ENCODE measurements around the gene SPTLC1.
"Not testable (repeated sequence)": the region's sequence is repeated elsewhere in the genome, so short reads cannot be mapped to it uniquely, and the experiment has no call there.

SPTLC1 gene, protein sequence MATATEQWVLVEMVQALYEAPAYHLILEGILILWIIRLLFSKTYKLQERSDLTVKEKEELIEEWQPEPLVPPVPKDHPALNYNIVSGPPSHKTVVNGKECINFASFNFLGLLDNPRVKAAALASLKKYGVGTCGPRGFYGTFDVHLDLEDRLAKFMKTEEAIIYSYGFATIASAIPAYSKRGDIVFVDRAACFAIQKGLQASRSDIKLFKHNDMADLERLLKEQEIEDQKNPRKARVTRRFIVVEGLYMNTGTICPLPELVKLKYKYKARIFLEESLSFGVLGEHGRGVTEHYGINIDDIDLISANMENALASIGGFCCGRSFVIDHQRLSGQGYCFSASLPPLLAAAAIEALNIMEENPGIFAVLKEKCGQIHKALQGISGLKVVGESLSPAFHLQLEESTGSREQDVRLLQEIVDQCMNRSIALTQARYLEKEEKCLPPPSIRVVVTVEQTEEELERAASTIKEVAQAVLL

GRCh38 chr9:92115071-92115858 lies at the start of gene SPTLC1:
Gene SPTLC1 (minus strand): TSS chr9:92115413. CDS start chr9:92115370, 43 bp downstream.
- peak; percentile 98 for DNase-seq

DNA sequence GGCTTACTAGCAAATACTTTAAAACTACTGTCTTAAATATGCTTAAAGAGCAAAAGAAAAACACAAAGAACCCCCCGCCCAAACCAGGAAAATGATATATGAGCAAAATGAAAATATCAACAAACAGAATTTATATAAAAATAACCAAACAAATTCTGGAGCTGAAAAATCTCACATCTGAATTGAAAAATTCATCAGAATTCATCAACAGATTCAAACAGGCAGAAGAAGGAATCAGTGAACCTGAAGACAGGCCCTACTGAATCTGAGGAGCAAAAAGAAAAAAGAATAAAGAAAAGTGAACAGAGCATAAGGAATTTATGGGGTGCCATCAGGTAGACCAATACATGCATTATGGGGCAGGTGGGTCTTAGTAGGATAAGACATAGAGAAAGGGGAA lies 49.8 kb upstream of the SPTLC1 start:
- no peak for DNase-seq

- no peak for DNase-seq
These were observed 49.3 kb upstream of the SPTLC1 start for GRCh38 chr9:92164490-92164889.

DNA sequence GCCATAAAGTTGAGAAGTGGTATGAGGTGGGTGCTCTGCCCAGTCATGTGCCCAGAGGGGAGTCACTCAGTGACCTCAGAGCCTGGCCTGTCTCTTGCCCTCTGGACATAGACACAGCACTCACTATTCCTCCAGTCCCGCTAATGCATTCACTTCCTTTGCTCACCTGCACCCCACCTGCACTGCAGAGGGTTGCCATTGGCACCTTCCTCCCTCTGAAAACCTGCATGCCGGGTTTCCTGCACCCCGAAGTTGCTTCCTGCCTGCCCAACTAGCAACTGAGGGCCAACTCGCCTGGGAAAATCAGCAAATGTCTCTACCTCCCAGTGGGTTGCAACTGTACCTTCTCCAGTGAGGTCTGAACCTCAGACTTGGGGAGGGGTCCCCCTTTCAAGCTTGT lies 48.1 kb upstream of the SPTLC1 start:
- no peak for DNase-seq

DNA sequence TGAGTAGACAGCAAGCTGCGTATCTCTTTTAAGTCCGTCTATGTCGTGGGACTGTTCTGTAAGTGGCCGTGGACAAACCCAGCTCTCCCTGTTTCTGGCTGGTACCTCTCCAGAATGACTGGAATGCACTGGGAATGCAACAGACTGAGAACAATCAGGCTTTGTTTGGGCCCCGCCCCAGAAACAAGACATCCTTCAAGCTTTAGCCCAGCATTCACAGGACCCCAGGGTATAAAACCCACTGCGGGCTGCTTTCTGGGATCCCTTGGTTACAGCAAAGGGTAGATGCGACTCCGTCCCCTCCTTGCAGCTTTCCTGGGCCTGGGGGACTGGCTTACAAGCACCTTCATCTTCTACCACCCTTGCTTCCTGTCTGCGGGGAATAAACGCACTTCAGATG lies 45.6 kb upstream of the SPTLC1 start:
- no peak for DNase-seq

DNA sequence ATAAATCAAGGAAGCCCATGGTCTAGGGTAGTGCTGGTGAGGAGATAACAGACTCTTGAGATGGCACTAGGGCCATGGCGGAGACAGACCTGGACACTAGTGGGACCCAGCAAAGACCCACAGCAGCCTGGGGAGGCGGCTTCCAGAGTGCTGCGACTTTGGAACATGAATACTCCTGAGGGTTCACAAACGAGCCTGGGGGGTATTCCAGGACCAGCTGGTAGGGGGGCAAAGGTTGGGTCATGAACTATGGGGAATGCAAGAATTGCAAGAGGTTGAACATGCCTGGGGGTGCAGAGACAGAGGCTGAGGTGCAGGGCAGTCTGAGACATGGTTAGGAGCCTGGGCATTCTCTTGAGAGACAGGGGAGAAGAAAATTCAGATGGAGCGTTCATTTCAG lies 43.8 kb upstream of the SPTLC1 start:
- no peak for DNase-seq

GRCh38 chr9:92158097-92158601 lies 42.9 kb upstream of the SPTLC1 start:
- DNase-seq: no peak

DNA sequence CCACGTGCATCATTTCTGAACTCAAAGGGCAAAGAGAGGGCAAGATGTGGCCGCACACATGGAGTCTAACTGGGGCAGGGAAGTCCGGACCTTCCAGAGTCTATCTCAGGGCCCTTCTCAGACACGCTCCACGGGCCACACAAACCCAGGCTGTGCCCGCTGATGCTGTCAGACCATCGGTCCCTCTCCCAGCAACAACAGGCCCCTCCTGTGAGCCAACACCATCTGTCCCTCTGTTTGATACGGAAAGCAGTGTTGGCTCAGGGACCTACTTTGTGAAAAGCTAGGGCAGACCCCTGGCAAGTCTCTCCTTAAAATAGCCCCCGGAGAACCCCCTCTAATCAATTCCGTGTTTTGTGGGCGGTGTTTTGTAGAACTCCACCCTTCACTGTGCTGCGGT lies 40.5 kb upstream of the SPTLC1 start:
- not testable (repeated sequence) for DNase-seq

GRCh38 chr9:92155221-92155620 lies 40.0 kb upstream of the SPTLC1 start:
- no peak for DNase-seq

DNA sequence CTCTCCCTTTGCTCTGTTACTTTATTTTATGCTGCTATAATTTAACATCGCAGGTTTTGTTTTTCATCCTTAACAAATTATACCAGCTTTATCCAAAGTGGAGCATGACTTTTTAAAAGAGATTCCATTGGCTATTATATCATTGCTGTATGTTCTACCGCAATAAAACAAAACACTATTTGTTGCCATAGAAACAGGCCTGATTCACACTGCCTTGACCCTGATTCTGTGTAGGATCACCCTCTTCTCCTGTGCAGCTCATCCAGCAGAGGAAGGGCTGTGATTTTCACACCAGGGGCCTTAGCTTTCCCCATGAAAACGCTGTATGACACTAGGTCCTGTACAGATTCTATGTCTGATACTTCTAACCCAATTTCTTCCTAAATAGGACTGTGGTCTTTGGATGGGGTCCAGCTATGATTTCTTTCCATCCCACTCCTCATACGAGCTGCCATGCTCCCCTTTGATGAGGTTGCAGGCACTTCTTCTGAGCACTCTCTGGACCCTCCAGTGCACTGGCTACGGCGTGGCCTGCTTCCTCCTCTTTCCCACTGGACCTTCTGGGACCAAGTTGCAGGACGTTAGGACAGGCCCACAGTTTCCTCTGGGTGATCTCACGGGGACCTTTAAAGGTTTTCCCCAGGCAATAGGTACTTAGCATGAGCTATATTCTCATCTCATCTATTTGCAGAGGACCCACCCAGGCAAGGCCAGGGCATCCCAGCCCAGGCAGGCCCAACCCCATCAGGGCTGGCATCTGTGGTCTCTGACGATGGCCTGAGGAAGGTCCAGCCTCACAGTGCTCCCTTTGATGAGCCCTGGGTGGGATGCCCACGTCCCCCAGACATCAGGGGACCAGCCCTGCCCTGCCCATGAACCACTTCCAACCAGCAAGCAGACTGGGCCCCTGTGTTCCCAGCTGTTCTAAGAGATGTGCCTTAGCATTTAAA lies 38.5 kb upstream of the SPTLC1 start:
- not testable (repeated sequence) for DNase-seq

DNA sequence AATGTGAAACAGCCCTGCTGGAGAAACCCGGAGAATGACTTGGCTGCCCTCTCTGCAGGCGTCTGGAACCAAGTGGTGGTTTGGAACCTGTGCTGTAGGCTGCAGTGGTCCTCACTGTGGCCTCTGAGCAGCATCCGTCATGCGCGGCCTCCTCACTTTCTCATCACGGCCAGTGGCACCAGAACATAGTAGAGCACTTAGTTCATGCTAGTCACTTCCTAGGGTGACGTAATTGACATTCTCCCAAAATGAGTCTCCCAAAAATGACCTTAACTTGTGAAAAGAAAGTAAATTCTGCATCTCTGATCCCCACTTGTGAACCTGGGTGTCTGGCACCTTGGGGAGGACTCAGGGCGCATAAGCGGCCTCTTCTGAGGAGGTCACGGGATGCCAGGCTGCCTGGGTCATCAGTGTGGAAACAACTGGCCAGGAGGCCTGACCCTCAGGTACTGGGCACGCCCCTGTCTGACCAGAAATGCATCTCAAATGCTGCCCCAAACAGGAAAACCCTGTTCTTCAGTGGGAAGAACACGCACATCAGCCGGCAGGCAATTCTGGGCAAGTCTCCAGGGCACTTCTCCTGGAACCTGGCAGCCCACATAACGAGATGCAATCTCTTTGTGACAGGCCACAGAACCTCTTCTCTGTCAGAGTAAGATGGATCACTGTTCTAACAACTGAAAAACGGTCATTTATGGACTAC lies 36.6 kb upstream of the SPTLC1 start:
- no peak for DNase-seq

- not testable (repeated sequence) for DNase-seq
These were observed 35.6 kb upstream of the SPTLC1 start for GRCh38 chr9:92150501-92151470.

GRCh38 chr9:92147852-92148180 lies 32.6 kb upstream of the SPTLC1 start:
- no peak for DNase-seq

GRCh38 chr9:92147030-92147851 lies 32.0 kb upstream of the SPTLC1 start:
- no peak for DNase-seq

DNA sequence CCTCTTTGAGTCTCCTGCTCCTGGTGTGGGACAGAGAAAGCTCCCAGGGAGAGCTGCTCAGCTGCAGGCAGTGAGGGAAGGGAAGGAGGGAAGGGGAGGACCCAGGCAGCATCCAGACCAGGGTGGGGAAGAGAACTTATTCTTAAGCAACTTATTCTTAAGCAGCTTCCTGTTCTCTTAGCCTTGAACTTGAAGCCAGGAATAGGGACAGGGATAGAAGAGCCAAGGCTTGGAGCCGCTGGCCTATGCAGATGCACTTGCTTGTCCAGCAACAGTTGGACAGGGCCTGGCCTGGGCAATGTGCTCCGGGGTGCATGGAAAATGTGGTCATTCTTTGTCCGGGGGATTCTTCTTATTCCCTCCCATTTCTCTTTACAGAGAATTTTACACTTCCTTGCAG lies 31.4 kb upstream of the SPTLC1 start:
- DNase-seq: no peak

GRCh38 chr9:92145784-92146183 lies 30.6 kb upstream of the SPTLC1 start:
- not testable (repeated sequence) for DNase-seq

GRCh38 chr9:92142329-92142728 lies 27.1 kb upstream of the SPTLC1 start:
- no peak for DNase-seq

DNA sequence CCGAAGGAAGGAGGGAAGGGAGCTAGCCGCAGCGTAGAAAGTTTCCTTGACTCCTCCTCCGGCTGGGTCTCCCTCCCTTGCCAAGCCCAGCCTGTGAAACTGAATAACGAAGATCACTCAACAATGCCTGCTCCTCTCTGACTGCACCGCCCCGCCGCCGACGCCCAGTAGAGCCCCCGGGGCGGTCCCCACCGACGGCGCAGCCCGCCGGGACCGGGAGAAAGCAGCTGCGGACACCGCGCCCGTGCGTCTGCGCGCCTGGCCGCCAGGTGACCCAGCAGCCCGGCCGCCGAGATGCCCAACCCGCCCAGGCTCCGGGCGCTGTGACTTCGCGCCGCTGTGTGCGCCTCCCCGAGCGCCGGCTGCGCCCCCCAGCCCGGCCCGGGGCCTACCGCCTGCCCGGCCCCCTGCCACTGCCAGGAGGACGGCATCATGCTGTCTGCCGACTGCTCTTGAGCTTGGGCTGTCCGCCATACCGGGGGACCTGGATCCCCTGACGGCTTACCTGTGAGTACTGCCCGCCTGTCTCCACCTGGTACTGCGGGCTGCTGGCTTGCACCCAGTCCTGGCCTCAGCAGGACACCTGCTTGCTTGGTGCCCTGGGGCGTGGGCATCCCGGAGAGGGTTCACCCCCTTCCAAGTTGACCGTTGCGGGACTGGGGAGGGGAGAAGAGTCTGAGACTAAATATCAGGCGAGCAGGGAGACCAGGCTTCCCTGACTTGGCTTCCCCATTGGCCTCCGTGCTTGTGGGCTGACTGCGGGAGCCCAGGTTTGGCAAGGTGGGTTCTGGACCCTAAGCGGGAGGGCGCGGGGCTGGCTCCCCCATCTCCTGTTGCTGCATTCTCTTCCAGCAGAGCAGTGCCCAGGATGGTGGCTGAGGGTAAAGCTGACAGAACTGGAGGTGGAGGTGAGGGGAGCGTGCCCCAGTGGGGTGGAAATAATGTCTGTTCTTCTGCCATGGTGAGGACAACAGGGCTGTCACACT lies 26.2 kb upstream of the SPTLC1 start:
- peak; percentile 58 for DNase-seq

- no peak for DNase-seq
These were observed 25.5 kb upstream of the SPTLC1 start for GRCh38 chr9:92140754-92141143.

Measured in right forelimb (tissue), 1 donor.